ENCODE data around the gene USP34. TPM values are rescaled to one million over a fixed set of nuclear protein-coding genes. Genes with fewer than 3 reads are reported as not detected.

Gene USP34
- total and polyA plus RNA-seq, 9 donors: 57.4 to 132 (median 116) TPM

DNA sequence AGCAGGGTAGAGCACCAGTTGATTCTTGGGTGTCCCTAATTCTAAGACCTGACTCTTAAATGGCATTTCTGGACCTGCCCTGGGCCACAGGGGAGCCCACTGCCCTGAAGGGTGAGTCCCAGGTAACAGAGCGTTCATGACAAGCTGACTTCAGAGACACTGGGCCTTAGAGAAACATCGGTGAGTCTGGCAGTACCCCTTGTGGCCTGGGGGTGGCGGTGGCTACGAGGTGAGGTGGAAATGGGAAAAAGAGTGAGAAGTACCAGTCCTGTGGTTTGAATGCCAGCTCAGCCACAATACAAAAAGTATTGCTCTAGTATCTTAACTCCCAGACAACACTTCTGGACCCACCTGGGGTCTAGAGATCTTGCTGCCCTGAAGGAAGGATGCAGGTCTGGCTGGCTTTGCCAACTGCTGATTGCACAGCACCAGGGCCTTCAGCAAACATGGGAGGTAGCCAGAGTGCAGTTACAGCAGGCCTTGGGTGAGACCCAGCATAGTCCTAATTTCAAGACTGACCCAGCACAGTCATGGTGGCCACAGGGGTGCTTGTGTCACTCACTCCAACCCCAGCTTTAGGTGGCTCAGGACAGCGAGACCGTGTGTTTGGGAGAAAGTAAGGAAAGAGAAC, 44.5 kb downstream of the USP34 start:
- Histone ChIP-seq H3K4me1 (ENCODE audit: insufficient read depth) (peaks cover 5% of the 10 kb centered on the region), H3K9me3 (no peaks in the 10 kb centered on the region), H3K36me3 (no peaks in the 10 kb centered on the region), H3K4me3 (no peak overlapping the region), H3K27me3 (no peaks in the 10 kb centered on the region), H3K27ac (no peak overlapping the region)
- 75 to 82% (median 79%) methylated on average over 6 of the region's 6 CpGs for WGBS, 3 donors
- intact Hi-C loops (cut with DNase I): no loop called here
- DNase-seq: no peak
- TF ChIP-seq, protein P1, sequence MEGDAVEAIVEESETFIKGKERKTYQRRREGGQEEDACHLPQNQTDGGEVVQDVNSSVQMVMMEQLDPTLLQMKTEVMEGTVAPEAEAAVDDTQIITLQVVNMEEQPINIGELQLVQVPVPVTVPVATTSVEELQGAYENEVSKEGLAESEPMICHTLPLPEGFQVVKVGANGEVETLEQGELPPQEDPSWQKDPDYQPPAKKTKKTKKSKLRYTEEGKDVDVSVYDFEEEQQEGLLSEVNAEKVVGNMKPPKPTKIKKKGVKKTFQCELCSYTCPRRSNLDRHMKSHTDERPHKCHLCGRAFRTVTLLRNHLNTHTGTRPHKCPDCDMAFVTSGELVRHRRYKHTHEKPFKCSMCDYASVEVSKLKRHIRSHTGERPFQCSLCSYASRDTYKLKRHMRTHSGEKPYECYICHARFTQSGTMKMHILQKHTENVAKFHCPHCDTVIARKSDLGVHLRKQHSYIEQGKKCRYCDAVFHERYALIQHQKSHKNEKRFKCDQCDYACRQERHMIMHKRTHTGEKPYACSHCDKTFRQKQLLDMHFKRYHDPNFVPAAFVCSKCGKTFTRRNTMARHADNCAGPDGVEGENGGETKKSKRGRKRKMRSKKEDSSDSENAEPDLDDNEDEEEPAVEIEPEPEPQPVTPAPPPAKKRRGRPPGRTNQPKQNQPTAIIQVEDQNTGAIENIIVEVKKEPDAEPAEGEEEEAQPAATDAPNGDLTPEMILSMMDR (IDR thresholded peaks at IDR 0.05): no peak
- TF ChIP-seq EP300 (IDR thresholded peaks at IDR 0.05): no peak
- no peak for TF ChIP-seq POLR2A (IDR thresholded peaks at IDR 0.05)

- TF ChIP-seq EP300 (IDR thresholded peaks at IDR 0.05): no peak
- TF ChIP-seq, protein P1 (IDR thresholded peaks at IDR 0.05): no peak
- TF ChIP-seq POLR2A (IDR thresholded peaks at IDR 0.05): no peak
- Histone ChIP-seq H3K36me3 (no peaks in the 10 kb centered on the region), H3K9me3 (no peaks in the 10 kb centered on the region), H3K27ac (no peak overlapping the region), H3K4me3 (no peak overlapping the region), H3K4me1 (ENCODE audit: insufficient read depth) (peaks cover 8% of the 10 kb centered on the region), H3K27me3 (no peaks in the 10 kb centered on the region)
- WGBS, 3 donors: 88 to 90% (median 90%) methylated on average over 6 of the region's 6 CpGs
- DNase-seq: no peak
- intact Hi-C loops (cut with DNase I): no loop called here
These were observed 45.2 kb downstream of the USP34 start for GRCh38 chr2:61425605-61426155.

- Histone ChIP-seq H3K27me3 (no peaks in the 10 kb centered on the region), H3K4me1 (ENCODE audit: insufficient read depth) (peaks cover 8% of the 10 kb centered on the region), H3K27ac (no peak overlapping the region), H3K4me3 (no peak overlapping the region), H3K9me3 (no peaks in the 10 kb centered on the region), H3K36me3 (no peaks in the 10 kb centered on the region)
- DNase-seq: no peak
- intact Hi-C loops (cut with DNase I): no loop called here
- WGBS, 3 donors: 46 to 58% (median 51%) methylated on average over 3 of the region's 3 CpGs
- TF ChIP-seq, protein P1 (IDR thresholded peaks at IDR 0.05): no peak
- TF ChIP-seq POLR2A (IDR thresholded peaks at IDR 0.05): no peak
- no peak for TF ChIP-seq EP300 (IDR thresholded peaks at IDR 0.05)
These were observed 47.2 kb downstream of the USP34 start for GRCh38 chr2:61423714-61424113.

DNA sequence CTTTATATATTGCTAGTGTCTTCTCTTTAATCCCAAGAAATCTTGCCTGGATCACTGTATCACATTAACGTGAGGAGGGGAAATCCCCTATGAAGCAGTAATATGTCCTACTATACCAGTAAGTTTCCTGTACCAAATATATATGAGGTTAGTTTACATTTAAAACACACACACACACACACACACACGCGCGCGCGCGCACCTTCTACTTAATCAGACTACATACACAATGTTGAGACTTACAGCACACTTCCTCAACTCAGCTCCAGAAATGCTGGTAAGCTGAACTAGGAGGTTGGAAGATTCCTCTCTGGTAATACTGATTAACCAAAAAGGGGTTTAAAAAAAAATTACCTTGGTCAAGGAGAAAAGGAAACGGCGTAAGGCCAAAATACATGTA, 49.3 kb downstream of the USP34 start:
- Histone ChIP-seq H3K27ac (no peak overlapping the region), H3K4me1 (ENCODE audit: insufficient read depth) (peaks cover 10% of the 10 kb centered on the region), H3K27me3 (no peaks in the 10 kb centered on the region), H3K4me3 (no peak overlapping the region), H3K9me3 (no peaks in the 10 kb centered on the region), H3K36me3 (no peaks in the 10 kb centered on the region)
- TF ChIP-seq EP300 (IDR thresholded peaks at IDR 0.05) (no peak), POLR2A (IDR thresholded peaks at IDR 0.05) (no peak)
- TF ChIP-seq, protein P1 (IDR thresholded peaks at IDR 0.05): no peak
- DNase-seq: no peak
- intact Hi-C loops (cut with DNase I): no loop called here
- WGBS, 3 donors: 92 to 96% (median 95%) methylated on average over 9 of the region's 9 CpGs

Measured in ovary (tissue), 9 donors.